ENCODE results near the gene SHD. TPM values are rescaled to one million over a fixed set of nuclear protein-coding genes. Genes with fewer than 3 reads are reported as not detected.
"Not testable (repeated sequence)": the region's sequence is repeated elsewhere in the genome, so short reads cannot be mapped to it uniquely, and the experiment has no call there.

Gene SHD
- total RNA-seq, 1 experiment from 2014 or later, result 3.5 TPM

- ChIA-PET CTCF (interaction anchor here (0.6 kb wide), 1 partner anchor 247 kb away, joined by 4 read pairs; no protein-coding TSS in a partner anchor), POLR2A (no interaction called here)
- H3K27ac Mint-ChIP-seq (ENCODE audit: unreplicated experiment), result no peak overlapping the region
- H3K4me1 Mint-ChIP-seq (ENCODE audit: low read depth, unreplicated experiment), result peaks cover 12% of the 10 kb centered on the region
- Histone ChIP-seq H3K4me3 (ENCODE audit: low read depth, low read length) (no peak overlapping the region), H3K4me1 (peaks cover under 1% of the 10 kb centered on the region; the same call in 1 of the 2 replicates), H3K27me3 (replicated peaks; ENCODE audit: control insufficient read depth, insufficient read depth, low read length) (no peaks in the 10 kb centered on the region), H3K9me3 (no peaks in the 10 kb centered on the region), H3K36me3 (ENCODE audit: control insufficient read depth, insufficient read depth, low read length) (no peaks in the 10 kb centered on the region)
- H3K4me3 Mint-ChIP-seq (ENCODE audit: unreplicated experiment), result no peak overlapping the region
- no TSS peak for BruUV-seq (replicated peaks)
- intact Hi-C loops (cut with micrococcal nuclease; ENCODE audit: unreplicated experiment), result no loop called here
- DNase-seq, result no peak
- H3K36me3 Mint-ChIP-seq (ENCODE audit: insufficient read depth, unreplicated experiment), result no peaks in the 10 kb centered on the region
- TF ChIP-seq CTCF (IDR thresholded peaks at IDR 0.05; ENCODE audit: insufficient read depth in 1 of 2, low read depth in 1 of 2, low read length in 1 of 2, severe bottlenecking in 1 of 2, unreplicated experiment in 1 of 2), result no peak
- no peaks in the 10 kb centered on the region for H3K27me3 Mint-ChIP-seq (ENCODE audit: insufficient read depth, unreplicated experiment)
- H3K9me3 Mint-ChIP-seq (ENCODE audit: unreplicated experiment), result no peaks in the 10 kb centered on the region
Observed at GRCh38 chr19:4234862-4235201, 44.2 kb upstream of the SHD start.

GRCh38 chr19:4237510-4237909 lies 41.6 kb upstream of the SHD start:
- H3K27me3 Mint-ChIP-seq (ENCODE audit: insufficient read depth, unreplicated experiment); H3K9me3 Mint-ChIP-seq (ENCODE audit: unreplicated experiment); DNase-seq; CTCF ChIA-PET; H3K9me3 ChIP-seq; BruUV-seq (replicated peaks); POLR2A ChIA-PET; H3K4me1 ChIP-seq; H3K36me3 Mint-ChIP-seq (ENCODE audit: insufficient read depth, unreplicated experiment); H3K4me3 Mint-ChIP-seq (ENCODE audit: unreplicated experiment); H3K27ac Mint-ChIP-seq (ENCODE audit: unreplicated experiment); H3K27me3 ChIP-seq (replicated peaks; ENCODE audit: control insufficient read depth, insufficient read depth, low read length); intact Hi-C loops (cut with micrococcal nuclease; ENCODE audit: unreplicated experiment); H3K4me3 ChIP-seq (ENCODE audit: low read depth, low read length); H3K36me3 ChIP-seq (ENCODE audit: control insufficient read depth, insufficient read depth, low read length): not testable (repeated sequence)
- peaks cover 12% of the 10 kb centered on the region for H3K4me1 Mint-ChIP-seq (ENCODE audit: low read depth, unreplicated experiment)

GRCh38 chr19:4238831-4239230 lies 40.2 kb upstream of the SHD start:
- H3K4me1 Mint-ChIP-seq (ENCODE audit: low read depth, unreplicated experiment), result peaks cover 12% of the 10 kb centered on the region
- no peak for TF ChIP-seq CTCF (IDR thresholded peaks at IDR 0.05; ENCODE audit: insufficient read depth in 1 of 2, low read depth in 1 of 2, low read length in 1 of 2, severe bottlenecking in 1 of 2, unreplicated experiment in 1 of 2)
- ChIA-PET POLR2A (no interaction called here), CTCF (no interaction called here)
- no peak overlapping the region for H3K4me3 Mint-ChIP-seq (ENCODE audit: unreplicated experiment)
- Histone ChIP-seq H3K27me3 (replicated peaks; ENCODE audit: control insufficient read depth, insufficient read depth, low read length) (no peaks in the 10 kb centered on the region), H3K4me3 (ENCODE audit: low read depth, low read length) (no peak overlapping the region), H3K9me3 (0 out of 2 replicates have a peak, but pooled peaks cover 3% of the 10 kb centered on the region), H3K36me3 (ENCODE audit: control insufficient read depth, insufficient read depth, low read length) (no peaks in the 10 kb centered on the region), H3K4me1 (no peaks in the 10 kb centered on the region)
- no peaks in the 10 kb centered on the region for H3K9me3 Mint-ChIP-seq (ENCODE audit: unreplicated experiment)
- no peaks in the 10 kb centered on the region for H3K36me3 Mint-ChIP-seq (ENCODE audit: insufficient read depth, unreplicated experiment)
- intact Hi-C loops (cut with micrococcal nuclease; ENCODE audit: unreplicated experiment), result no loop called here
- no peak for DNase-seq
- H3K27ac Mint-ChIP-seq (ENCODE audit: unreplicated experiment), result no peak overlapping the region
- no TSS peak for BruUV-seq (replicated peaks)
- no peaks in the 10 kb centered on the region for H3K27me3 Mint-ChIP-seq (ENCODE audit: insufficient read depth, unreplicated experiment)

- H3K4me1 ChIP-seq, result no peaks in the 10 kb centered on the region
- ChIA-PET CTCF (no interaction called here), POLR2A (no interaction called here)
- H3K27me3 Mint-ChIP-seq (ENCODE audit: insufficient read depth, unreplicated experiment), result no peaks in the 10 kb centered on the region
- no peak for TF ChIP-seq CTCF (IDR thresholded peaks at IDR 0.05; ENCODE audit: insufficient read depth in 1 of 2, low read depth in 1 of 2, low read length in 1 of 2, severe bottlenecking in 1 of 2, unreplicated experiment in 1 of 2)
- no peak for DNase-seq
- peaks cover 8% of the 10 kb centered on the region for H3K4me1 Mint-ChIP-seq (ENCODE audit: low read depth, unreplicated experiment)
- no peak overlapping the region for H3K27ac Mint-ChIP-seq (ENCODE audit: unreplicated experiment)
- no peaks in the 10 kb centered on the region for H3K27me3 ChIP-seq (replicated peaks; ENCODE audit: control insufficient read depth, insufficient read depth, low read length)
- peaks cover 4% of the 10 kb centered on the region for H3K36me3 Mint-ChIP-seq (ENCODE audit: insufficient read depth, unreplicated experiment)
- 0 out of 2 replicates have a peak, but pooled peaks cover 3% of the 10 kb centered on the region for H3K9me3 ChIP-seq
- intact Hi-C loops (cut with micrococcal nuclease; ENCODE audit: unreplicated experiment), result no loop called here
- BruUV-seq (replicated peaks), result no TSS peak
- no peaks in the 10 kb centered on the region for H3K36me3 ChIP-seq (ENCODE audit: control insufficient read depth, insufficient read depth, low read length)
- no peak overlapping the region for H3K4me3 Mint-ChIP-seq (ENCODE audit: unreplicated experiment)
- no peaks in the 10 kb centered on the region for H3K9me3 Mint-ChIP-seq (ENCODE audit: unreplicated experiment)
- no peak overlapping the region for H3K4me3 ChIP-seq (ENCODE audit: low read depth, low read length)
Observed at GRCh38 chr19:4241824-4242430, 37.1 kb upstream of the SHD start.

- H3K4me1 Mint-ChIP-seq (ENCODE audit: low read depth, unreplicated experiment); H3K27me3 ChIP-seq (replicated peaks; ENCODE audit: control insufficient read depth, insufficient read depth, low read length); DNase-seq; POLR2A ChIA-PET; H3K4me1 ChIP-seq; H3K27me3 Mint-ChIP-seq (ENCODE audit: insufficient read depth, unreplicated experiment); H3K9me3 Mint-ChIP-seq (ENCODE audit: unreplicated experiment); BruUV-seq (replicated peaks); H3K4me3 ChIP-seq (ENCODE audit: low read depth, low read length); intact Hi-C loops (cut with micrococcal nuclease; ENCODE audit: unreplicated experiment); H3K4me3 Mint-ChIP-seq (ENCODE audit: unreplicated experiment); CTCF ChIA-PET; H3K9me3 ChIP-seq; H3K36me3 ChIP-seq (ENCODE audit: control insufficient read depth, insufficient read depth, low read length); H3K27ac Mint-ChIP-seq (ENCODE audit: unreplicated experiment): not testable (repeated sequence)
- H3K36me3 Mint-ChIP-seq (ENCODE audit: insufficient read depth, unreplicated experiment), result peaks cover 34% of the 10 kb centered on the region
Observed at GRCh38 chr19:4245938-4246337, 33.1 kb upstream of the SHD start.
